ENCODE results near the gene LRCH2.

The LRCH2 gene

GRCh38 chrX:115174548-115174947, 59.3 kb downstream of the LRCH2 start:
- TF ChIP-seq MAX (IDR thresholded peaks at IDR 0.05) (no peak), TEAD4 (IDR thresholded peaks at IDR 0.05) (no peak), EP300 (IDR thresholded peaks at IDR 0.05; ENCODE audit: borderline replicate concordance) (no peak), TCF12 (IDR thresholded peaks at IDR 0.05; ENCODE audit: low read depth) (no peak), FOXM1 (IDR thresholded peaks at IDR 0.05; ENCODE audit: borderline replicate concordance, low read depth) (no peak), TAF1 (IDR thresholded peaks at IDR 0.05; ENCODE audit: low read depth) (no peak), CREB1 (IDR thresholded peaks at IDR 0.05; ENCODE audit: low read depth) (no peak), USF1 (IDR thresholded peaks at IDR 0.05) (no peak), RAD21 (IDR thresholded peaks at IDR 0.05; ENCODE audit: low read depth) (no peak), REST (IDR thresholded peaks at IDR 0.05; ENCODE audit: low read depth) (no peak), EGR1 (IDR thresholded peaks at IDR 0.05) (no peak)

GRCh38 chrX:115173181-115173580, 60.7 kb downstream of the LRCH2 start:
- no peak for TF ChIP-seq CREB1 (IDR thresholded peaks at IDR 0.05; ENCODE audit: low read depth)
- no peak for TF ChIP-seq MAX (IDR thresholded peaks at IDR 0.05)
- TF ChIP-seq USF1 (IDR thresholded peaks at IDR 0.05): no peak
- TF ChIP-seq EGR1 (IDR thresholded peaks at IDR 0.05): no peak
- no peak for TF ChIP-seq TAF1 (IDR thresholded peaks at IDR 0.05; ENCODE audit: low read depth)
- TF ChIP-seq ZBTB7A (IDR thresholded peaks at IDR 0.05; ENCODE audit: low read depth): no peak
- no peak for TF ChIP-seq FOXM1 (IDR thresholded peaks at IDR 0.05; ENCODE audit: borderline replicate concordance, low read depth)
- no peak for TF ChIP-seq RAD21 (IDR thresholded peaks at IDR 0.05; ENCODE audit: low read depth)
- no peak for TF ChIP-seq TEAD4 (IDR thresholded peaks at IDR 0.05)
- TF ChIP-seq TCF12 (IDR thresholded peaks at IDR 0.05; ENCODE audit: low read depth): no peak
- TF ChIP-seq CEBPB (IDR thresholded peaks at IDR 0.05): no peak
- no peak for TF ChIP-seq NFIC (IDR thresholded peaks at IDR 0.05)
- no peak for TF ChIP-seq YY1 (IDR thresholded peaks at IDR 0.05; ENCODE audit: low read depth)
- TF ChIP-seq EP300 (IDR thresholded peaks at IDR 0.05; ENCODE audit: borderline replicate concordance): no peak
- no peak for TF ChIP-seq REST (IDR thresholded peaks at IDR 0.05; ENCODE audit: low read depth)

GRCh38 chrX:115147220-115147619, 86.7 kb downstream of the LRCH2 start:
- no peak for TF ChIP-seq USF1 (IDR thresholded peaks at IDR 0.05)
- TF ChIP-seq RAD21 (IDR thresholded peaks at IDR 0.05; ENCODE audit: low read depth): peak; percentile 41

- TF ChIP-seq NFIC (IDR thresholded peaks at IDR 0.05) (no peak), REST (IDR thresholded peaks at IDR 0.05; ENCODE audit: low read depth) (peak; percentile 72)
Observed at GRCh38 chrX:115142057-115142456, 91.8 kb downstream of the LRCH2 start.

GRCh38 chrX:115138040-115138439, 95.9 kb downstream of the LRCH2 start:
- TF ChIP-seq EGR1 (IDR thresholded peaks at IDR 0.05): no peak
- no peak for TF ChIP-seq EP300 (IDR thresholded peaks at IDR 0.05; ENCODE audit: borderline replicate concordance)
- no peak for TF ChIP-seq TEAD4 (IDR thresholded peaks at IDR 0.05)
- TF ChIP-seq FOXM1 (IDR thresholded peaks at IDR 0.05; ENCODE audit: borderline replicate concordance, low read depth): no peak
- no peak for TF ChIP-seq CREB1 (IDR thresholded peaks at IDR 0.05; ENCODE audit: low read depth)
